Muscle layer of colon (tissue), 2 donors: Measurements from ENCODE around the gene LOC128125822.

Source experiments
- H3K27ac ChIP-seq: one replicate; pipeline ENCODE4 v1.7.0; 2013; ENCODE audit warnings: low read depth, mild to moderate bottlenecking, low read length, moderate library complexity
- H3K27me3 ChIP-seq, 2 donors: one replicate each; pipeline ENCODE4 v1.7.0; 2013; ENCODE audit warnings: low read length in 2 of 2, mild to moderate bottlenecking in 2 of 2; ENCODE audit not compliant: insufficient read depth in 2 of 2, control insufficient read depth in 1 of 2
- H3K36me3 ChIP-seq: one replicate; pipeline ENCODE4 v1.7.0; 2013; ENCODE audit warnings: mild to moderate bottlenecking, low read length; ENCODE audit not compliant: insufficient read depth
- H3K4me1 ChIP-seq: one replicate; pipeline ENCODE4 v1.7.0; 2013; ENCODE audit warnings: mild to moderate bottlenecking, low read length; ENCODE audit not compliant: insufficient read depth
- H3K4me3 ChIP-seq, 2 donors: one replicate each; pipeline ENCODE4 v1.7.0; 2013; ENCODE audit warnings: low read length in 2 of 2, low read depth in 1 of 2, mild to moderate bottlenecking in 1 of 2, moderate library complexity in 1 of 2
- H3K9ac ChIP-seq: one replicate; pipeline ENCODE4 v1.7.0; 2013; ENCODE audit warnings: low read length
- H3K9me3 ChIP-seq: one replicate; pipeline ENCODE4 v1.7.0; 2013; ENCODE audit warnings: mild to moderate bottlenecking, low read length
- donor health status: abdominal sarcoma.
- donor health status: Adenocarcinoma of cecum.

Gene LOC128125822

DNA sequence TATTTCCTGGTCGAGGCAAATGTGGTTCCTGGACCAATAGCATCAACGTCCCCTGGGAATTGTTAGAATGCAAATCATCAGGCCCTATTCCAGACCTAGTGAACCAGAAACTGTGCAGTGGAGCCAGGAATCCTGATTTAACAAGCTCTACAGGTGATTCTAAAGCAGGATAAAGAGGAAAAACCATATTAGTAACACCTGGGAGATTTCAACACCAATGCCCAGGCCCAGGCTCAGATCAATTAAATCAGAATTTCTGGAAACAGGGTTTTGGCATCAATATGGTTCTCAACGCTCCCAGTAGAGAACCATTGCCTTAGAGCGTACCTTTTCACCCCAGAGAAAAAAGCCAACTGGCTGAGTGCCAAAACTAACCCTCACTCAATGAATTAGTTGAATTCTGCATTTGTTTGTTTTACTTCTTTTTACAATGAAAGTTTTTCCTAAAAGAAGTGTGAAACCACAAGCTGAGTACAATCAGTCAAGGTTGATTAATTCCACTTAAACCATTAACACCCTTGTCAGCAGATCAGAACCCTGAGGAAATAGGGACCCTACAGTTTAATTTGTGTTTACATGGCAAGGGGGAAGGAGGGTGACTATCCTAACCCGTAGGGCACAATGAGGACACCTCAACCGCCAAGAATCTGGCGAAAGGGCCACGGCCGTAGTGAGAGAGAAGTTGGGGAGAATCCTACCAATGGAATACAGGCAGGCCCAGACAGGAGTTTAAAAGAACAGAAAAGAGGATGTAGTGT is 34.9 kb upstream of the LOC128125822 start:
- Histone ChIP-seq H3K27ac (no peak overlapping the region), H3K36me3 (no peaks in the 10 kb centered on the region), H3K4me3 (no peak overlapping the region), H3K9me3 (no peaks in the 10 kb centered on the region), H3K4me1 (no peaks in the 10 kb centered on the region), H3K9ac (no peak overlapping the region), H3K27me3 (no peaks in the 10 kb centered on the region)

DNA sequence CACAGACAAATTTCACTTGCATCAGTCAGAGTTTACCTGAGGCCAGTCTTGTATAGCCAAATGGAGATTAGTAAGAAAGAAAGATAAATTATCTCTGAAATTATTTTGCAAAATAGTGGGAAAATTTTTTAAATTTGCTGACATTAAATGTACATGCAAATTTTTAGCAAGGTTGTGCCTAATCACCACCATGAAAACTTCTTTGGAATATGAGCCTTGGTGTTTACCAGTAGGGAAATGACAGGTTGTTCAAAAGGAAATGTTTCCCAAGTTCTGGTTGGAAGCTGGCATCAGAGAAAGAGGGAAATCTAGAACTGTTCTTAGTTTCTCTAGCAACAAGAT is 34.4 kb upstream of the LOC128125822 start:
- H3K9me3 ChIP-seq, result no peaks in the 10 kb centered on the region
- H3K4me3 ChIP-seq, result no peak overlapping the region
- no peaks in the 10 kb centered on the region for H3K36me3 ChIP-seq
- no peak overlapping the region for H3K9ac ChIP-seq
- no peaks in the 10 kb centered on the region for H3K27me3 ChIP-seq
- no peaks in the 10 kb centered on the region for H3K4me1 ChIP-seq
- no peak overlapping the region for H3K27ac ChIP-seq

DNA sequence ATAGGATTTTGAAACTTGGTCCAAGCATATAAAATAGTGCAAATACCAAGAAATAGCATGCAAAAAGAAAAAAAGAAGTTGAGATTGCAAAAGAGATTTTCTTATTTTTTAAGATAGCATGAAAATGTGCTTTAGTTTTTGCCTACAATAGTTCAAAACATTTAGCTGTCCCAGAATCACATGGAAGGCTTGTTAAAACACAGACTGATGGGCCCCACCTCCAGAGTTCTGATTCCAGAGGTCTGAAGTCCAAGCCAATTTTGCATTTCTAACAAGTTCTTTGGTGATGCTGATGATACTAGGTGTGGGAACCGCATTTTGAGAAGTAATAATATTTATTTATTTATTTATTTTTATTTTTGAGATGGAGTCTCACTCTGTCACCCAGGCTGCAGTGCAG is 33.7 kb upstream of the LOC128125822 start:
- Histone ChIP-seq H3K36me3 (no peaks in the 10 kb centered on the region), H3K4me3 (no peak overlapping the region), H3K4me1 (no peaks in the 10 kb centered on the region), H3K27me3 (no peaks in the 10 kb centered on the region), H3K9ac (no peak overlapping the region), H3K27ac (no peak overlapping the region), H3K9me3 (no peaks in the 10 kb centered on the region)

DNA sequence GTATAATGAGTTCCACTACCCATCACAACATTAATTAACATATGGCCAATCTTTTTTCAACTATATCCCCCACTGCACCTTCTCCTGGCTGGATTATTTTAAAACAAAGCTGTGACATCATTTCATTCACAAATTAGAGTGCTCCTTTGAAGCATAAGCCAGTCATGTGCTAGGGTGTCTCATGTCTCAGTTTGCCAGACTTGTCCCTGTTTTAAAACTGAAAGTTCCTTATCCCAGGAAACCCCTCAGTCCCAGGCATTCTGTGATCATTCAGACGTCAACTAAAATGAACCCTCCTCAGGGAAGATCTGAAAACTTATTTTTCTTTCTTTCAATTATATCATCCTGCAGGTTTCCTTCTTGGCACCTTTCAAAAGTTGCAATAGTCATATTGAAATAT is 29.3 kb upstream of the LOC128125822 start:
- Histone ChIP-seq H3K36me3 (no peaks in the 10 kb centered on the region), H3K27ac (no peak overlapping the region), H3K4me3 (no peak overlapping the region), H3K4me1 (no peaks in the 10 kb centered on the region), H3K27me3 (no peaks in the 10 kb centered on the region), H3K9ac (no peak overlapping the region), H3K9me3 (no peaks in the 10 kb centered on the region)

DNA sequence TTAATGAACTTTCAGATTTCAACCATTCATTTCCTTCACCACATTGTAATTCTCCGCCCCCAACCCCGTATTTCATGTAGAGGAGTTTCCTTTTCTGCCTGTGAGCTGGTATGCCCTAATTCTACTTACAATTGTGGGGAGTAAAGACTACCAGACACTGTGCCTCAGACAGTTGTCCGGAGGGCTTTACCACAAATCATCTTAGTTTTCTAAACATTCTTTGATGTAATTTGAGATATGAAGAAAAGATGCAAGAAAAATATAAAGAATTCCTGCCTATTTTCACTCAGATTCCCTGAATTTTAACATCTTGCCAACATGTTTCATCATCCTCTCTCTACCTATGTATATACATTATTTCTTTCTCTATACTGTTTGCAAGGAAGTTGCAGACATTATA is 28.3 kb upstream of the LOC128125822 start:
- Histone ChIP-seq H3K36me3 (no peaks in the 10 kb centered on the region), H3K4me1 (no peaks in the 10 kb centered on the region), H3K27ac (no peak overlapping the region), H3K27me3 (no peaks in the 10 kb centered on the region), H3K9ac (no peak overlapping the region), H3K4me3 (no peak overlapping the region), H3K9me3 (no peaks in the 10 kb centered on the region)

DNA sequence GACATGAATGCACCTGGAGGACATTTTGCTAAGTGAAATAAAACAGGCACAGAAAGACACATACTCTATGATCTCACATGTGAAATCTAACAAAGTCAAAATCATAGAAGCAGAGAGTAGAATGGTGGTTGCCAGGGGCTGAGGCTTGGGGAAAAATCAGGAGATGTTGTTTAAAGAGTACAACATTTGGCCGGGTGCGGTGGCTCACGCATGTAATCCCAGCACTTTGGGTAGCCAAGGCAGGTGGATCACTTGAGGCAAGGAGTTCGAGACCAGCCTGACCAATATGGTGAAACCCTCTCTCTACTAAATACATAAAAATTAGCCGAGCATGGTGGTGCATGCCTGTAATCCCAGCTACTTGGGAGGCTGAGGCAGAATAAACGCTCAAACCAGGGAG is 26.0 kb upstream of the LOC128125822 start:
- Histone ChIP-seq H3K27ac (no peak overlapping the region), H3K36me3 (no peaks in the 10 kb centered on the region), H3K27me3 (no peaks in the 10 kb centered on the region), H3K9ac (no peak overlapping the region), H3K4me3 (no peak overlapping the region), H3K4me1 (no peaks in the 10 kb centered on the region), H3K9me3 (no peaks in the 10 kb centered on the region)

DNA sequence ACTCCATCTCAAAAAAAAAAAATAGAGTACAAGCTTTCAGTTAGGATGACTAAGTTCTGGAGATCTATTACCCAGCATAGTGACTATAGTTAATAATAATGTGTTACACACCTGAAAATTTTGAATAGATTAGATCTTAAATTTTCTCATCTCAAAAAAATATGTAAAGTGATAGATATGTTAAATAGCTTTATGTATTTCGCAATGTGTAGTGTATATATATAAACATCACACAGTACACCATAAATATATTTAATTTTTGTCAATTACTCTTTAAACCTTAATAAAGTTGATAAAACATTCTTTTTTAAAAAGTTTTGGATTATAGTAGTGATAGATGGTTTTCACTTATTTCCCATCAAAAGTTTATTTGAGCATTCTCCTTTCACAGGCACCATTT is 25.6 kb upstream of the LOC128125822 start:
- Histone ChIP-seq H3K4me3 (no peak overlapping the region), H3K9me3 (no peaks in the 10 kb centered on the region)

DNA sequence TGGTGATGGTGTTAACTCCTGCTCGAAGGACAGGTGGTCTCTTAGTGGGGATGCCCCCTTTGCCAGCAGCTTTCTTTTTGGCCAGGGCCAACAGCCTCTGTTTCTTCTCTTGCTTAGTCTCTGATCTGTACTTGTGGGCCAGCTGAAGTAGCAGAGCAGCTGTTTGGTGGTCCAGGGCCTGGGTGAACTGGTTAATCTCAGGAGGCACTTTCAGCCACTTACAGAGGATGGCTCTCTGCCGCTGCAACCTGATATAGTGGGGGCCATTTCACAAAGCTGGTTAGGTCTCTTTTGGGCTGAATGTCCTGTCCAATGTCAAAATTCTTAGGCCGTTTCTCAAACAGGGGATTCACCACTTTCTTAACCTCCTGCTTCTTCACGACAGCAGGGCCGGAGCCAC is 23.2 kb upstream of the LOC128125822 start:
- Histone ChIP-seq H3K36me3 (no peaks in the 10 kb centered on the region), H3K4me1 (no peaks in the 10 kb centered on the region), H3K4me3 (no peak overlapping the region), H3K9me3 (no peaks in the 10 kb centered on the region), H3K9ac (no peak overlapping the region), H3K27ac (no peak overlapping the region), H3K27me3 (no peaks in the 10 kb centered on the region)

More for the DNA sequence above, 25.6 kb upstream of the LOC128125822 start:
- Histone ChIP-seq H3K36me3 (no peaks in the 10 kb centered on the region), H3K27ac (no peak overlapping the region), H3K9ac (no peak overlapping the region), H3K27me3 (no peaks in the 10 kb centered on the region), H3K4me1 (no peaks in the 10 kb centered on the region)

DNA sequence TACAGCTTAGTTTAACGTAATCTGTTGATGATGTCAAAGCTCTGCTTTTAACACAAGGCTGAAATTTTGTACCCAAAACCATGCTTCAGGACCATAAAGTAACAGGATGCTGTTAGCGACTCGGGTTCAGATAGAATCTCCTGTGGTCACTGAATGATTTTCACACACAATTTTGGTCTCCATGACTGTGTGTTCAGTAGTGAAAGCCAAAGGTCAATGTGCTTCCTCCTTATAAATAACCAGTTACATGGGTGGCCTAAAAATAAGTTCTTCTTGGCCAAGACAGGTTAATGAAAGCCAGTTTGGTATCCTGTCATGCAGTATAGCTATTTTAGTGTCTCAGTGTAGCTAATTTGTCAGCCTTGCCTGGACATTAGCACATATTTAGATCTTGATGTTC is 19.1 kb upstream of the LOC128125822 start:
- H3K4me1 ChIP-seq, result no peaks in the 10 kb centered on the region
- H3K27ac ChIP-seq, result no peak overlapping the region
- no peak overlapping the region for H3K4me3 ChIP-seq
- H3K27me3 ChIP-seq, result no peaks in the 10 kb centered on the region
- no peaks in the 10 kb centered on the region for H3K36me3 ChIP-seq
- no peak overlapping the region for H3K9ac ChIP-seq
- H3K9me3 ChIP-seq, result no peaks in the 10 kb centered on the region

DNA sequence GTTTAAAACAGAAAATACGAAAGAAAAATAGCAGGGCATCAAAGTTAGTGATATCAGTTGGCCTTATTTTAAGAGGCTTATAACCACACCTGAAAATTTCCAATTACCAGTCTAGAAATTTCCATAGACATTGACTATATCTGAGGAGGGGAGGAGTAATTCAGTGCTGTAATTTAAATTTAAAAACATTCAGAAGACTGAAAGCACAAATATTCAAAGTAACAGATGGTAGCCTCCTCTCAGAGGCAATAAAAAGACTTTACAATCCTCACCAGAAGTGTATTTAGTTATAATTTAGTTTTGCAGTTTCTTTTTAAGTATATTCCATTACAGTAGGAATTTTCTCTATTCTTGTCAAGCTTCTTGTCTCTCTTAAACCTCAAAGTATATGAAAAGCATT is 18.4 kb upstream of the LOC128125822 start:
- no peak overlapping the region for H3K27ac ChIP-seq
- no peaks in the 10 kb centered on the region for H3K36me3 ChIP-seq
- H3K4me1 ChIP-seq, result no peaks in the 10 kb centered on the region
- H3K27me3 ChIP-seq, result no peaks in the 10 kb centered on the region
- H3K9me3 ChIP-seq, result no peaks in the 10 kb centered on the region
- no peak overlapping the region for H3K9ac ChIP-seq
- no peak overlapping the region for H3K4me3 ChIP-seq

DNA sequence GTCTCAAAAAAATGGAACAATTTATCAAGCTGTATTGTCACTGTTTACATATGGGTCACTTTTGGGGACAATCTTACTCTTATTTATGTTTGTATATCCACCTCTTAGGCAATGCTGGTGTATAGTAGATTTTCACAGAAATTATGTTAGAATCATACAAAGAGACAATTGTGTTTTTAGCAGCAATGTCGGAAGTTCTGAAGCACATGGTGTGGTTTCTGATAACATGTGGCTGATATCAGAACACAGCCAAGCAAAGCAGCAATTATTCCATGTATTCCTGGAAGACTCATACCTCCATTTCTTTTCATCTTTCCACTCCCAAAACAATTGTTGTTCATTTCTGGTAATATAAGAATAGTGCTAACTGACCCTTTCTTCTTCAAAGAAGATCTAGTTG is 17.5 kb upstream of the LOC128125822 start:
- Histone ChIP-seq H3K9ac (no peak overlapping the region), H3K36me3 (no peaks in the 10 kb centered on the region), H3K4me1 (no peaks in the 10 kb centered on the region), H3K27me3 (no peaks in the 10 kb centered on the region), H3K27ac (no peak overlapping the region), H3K4me3 (no peak overlapping the region), H3K9me3 (no peaks in the 10 kb centered on the region)

DNA sequence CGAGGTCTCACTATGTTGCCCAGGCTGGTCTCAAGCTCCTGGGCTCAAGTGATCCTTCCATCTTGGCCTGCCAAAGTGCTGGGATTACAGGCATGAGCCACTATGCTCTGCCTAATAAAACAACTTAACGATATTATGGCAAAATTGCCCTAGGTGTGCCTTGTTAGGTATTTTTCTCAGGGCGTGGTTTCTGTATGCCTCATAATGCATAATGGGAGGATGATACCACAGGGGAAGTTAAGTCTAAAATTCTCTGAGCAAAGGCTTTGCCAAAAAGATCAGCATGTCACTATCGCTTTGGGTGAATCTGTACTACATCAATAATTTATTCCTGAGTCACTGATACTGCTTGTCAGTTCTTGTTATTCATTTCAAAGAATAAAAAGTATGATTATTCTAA is 15.9 kb upstream of the LOC128125822 start:
- no peak overlapping the region for H3K9ac ChIP-seq
- H3K27me3 ChIP-seq, result no peaks in the 10 kb centered on the region
- H3K9me3 ChIP-seq, result no peaks in the 10 kb centered on the region
- no peak overlapping the region for H3K4me3 ChIP-seq
- no peaks in the 10 kb centered on the region for H3K36me3 ChIP-seq
- H3K27ac ChIP-seq, result no peak overlapping the region
- H3K4me1 ChIP-seq, result no peaks in the 10 kb centered on the region
